Omental fat pad (tissue), 4 donors: ENCODE measurements around the gene SP8. TPM values are rescaled to one million over a fixed set of nuclear protein-coding genes. Genes with fewer than 3 reads are reported as not detected.

ENCODE experiments used
- ATAC-seq: fragments of 150-250 bp; one replicate; pipeline ENCODE4 v1.9.1; 2016; ENCODE audit warnings: mild to moderate bottlenecking, moderate library complexity; ENCODE audit not compliant: low FRiP score
- DNase-seq: peaks from one replicate; pipeline ENCODE4 v3.0.0-alpha.2; 2019; ENCODE audit warnings: low spot score
- CTCF ChIP-seq, 3 donors: fragments of 450-650 bp; IDR thresholded peaks; one replicate each; pipeline ENCODE4 v1.5.1; 2016 to 2017; ENCODE audit warnings: antibody characterized with exemption in 3 of 3, mild to moderate bottlenecking in 3 of 3, moderate library complexity in 2 of 3
- total RNA-seq, 4 donors: library from RNA; depleted of rRNA; stranded (reverse); fragments of >200 nt; gene quantifications; one replicate each; pipeline ENCODE4 v1.1.0, GENCODE V29; 2016

SP8 gene
- total RNA-seq, 4 donors from 2014 or later = not detected

GRCh38 chr7:20794676-20795075, 8.0 kb upstream of the SP8 start:
- ATAC-seq (no peak), DNase-seq (no peak)
- TF ChIP-seq CTCF (IDR thresholded peaks at IDR 0.05) = no peak

- TF ChIP-seq CTCF (IDR thresholded peaks at IDR 0.05) = no peak
- DNase-seq (no peak), ATAC-seq (no peak)
Observed at GRCh38 chr7:20793694-20794394, 7.2 kb upstream of the SP8 start.

- DNase-seq (no peak), ATAC-seq (no peak)
- TF ChIP-seq CTCF (IDR thresholded peaks at IDR 0.05) = no peak
Observed at GRCh38 chr7:20793248-20793647, 6.6 kb upstream of the SP8 start.

GRCh38 chr7:20791538-20792434, 5.1 kb upstream of the SP8 start:
- DNase-seq = no peak
- no peak for TF ChIP-seq CTCF (IDR thresholded peaks at IDR 0.05)
- ATAC-seq = no peak

GRCh38 chr7:20790375-20790774, 3.7 kb upstream of the SP8 start:
- DNase-seq (no peak), ATAC-seq (no peak)
- no peak for TF ChIP-seq CTCF (IDR thresholded peaks at IDR 0.05)

GRCh38 chr7:20788420-20788990, 1.8 kb upstream of the SP8 start:
- no peak for TF ChIP-seq CTCF (IDR thresholded peaks at IDR 0.05)
- no peak for ATAC-seq
- no peak for DNase-seq
